HepG2 (cell line): ENCODE data around the gene C1QL3. TPM values are rescaled to one million over a fixed set of nuclear protein-coding genes. Genes with fewer than 3 reads are reported as not detected.

Experiments
- CREM ChIP-seq, 2 experiments: sonication (generic) in 1 of 2; formaldehyde crosslinking in 1 of 2; IDR thresholded peaks; 2 replicates each; pipeline versions ENCODE4 v1.4.0 to v1.6.1; 2016 to 2020; ENCODE audit warnings: antibody characterized with exemption in 1 of 2, mild to moderate bottlenecking in 1 of 2, missing genetic modification reagents in 1 of 2
- DR1 ChIP-seq: sonication (generic); formaldehyde crosslinking; IDR thresholded peaks from 2 replicates; pipeline ENCODE4 v1.8.0; 2021; ENCODE audit warnings: mild to moderate bottlenecking, missing genetic modification reagents, inconsistent platforms
- ELF3 ChIP-seq: IDR thresholded peaks from 2 replicates; pipeline ENCODE4 v1.6.1; 2016; ENCODE audit warnings: missing genetic modification reagents, missing compliant biosample characterization
- GFI1 ChIP-seq: sonication (generic); formaldehyde crosslinking; IDR thresholded peaks from 2 replicates; pipeline ENCODE4 v1.5.0; 2020; ENCODE audit warnings: missing genetic modification reagents, mild to moderate bottlenecking, borderline replicate concordance
- HNF4G ChIP-seq, 2 experiments: sonication (generic) in 1 of 2; formaldehyde crosslinking in 1 of 2; IDR thresholded peaks; 2 replicates each; pipeline versions ENCODE4 v1.4.0 to v1.6.1; 2011 to 2020; ENCODE audit warnings: borderline replicate concordance in 2 of 2, low read depth in 2 of 2, mild to moderate bottlenecking in 2 of 2, low read length in 1 of 2, missing genetic modification reagents in 1 of 2, moderate library complexity in 1 of 2
- KLF11 ChIP-seq: IDR thresholded peaks from 2 replicates; pipeline ENCODE4 v1.6.1; 2016; ENCODE audit warnings: missing compliant biosample characterization
- RFX3 ChIP-seq: IDR thresholded peaks from 2 replicates; pipeline ENCODE4 v1.6.1; 2016; ENCODE audit warnings: missing biosample characterization, missing genetic modification reagents
- THYN1 ChIP-seq: sonication (generic); formaldehyde crosslinking; IDR thresholded peaks from 2 replicates; pipeline ENCODE4 v1.8.1; 2023; ENCODE audit warnings: low read depth, mild to moderate bottlenecking, moderate library complexity, missing genetic modification reagents, borderline replicate concordance
- ZNF557 ChIP-seq: sonication (generic); formaldehyde crosslinking; IDR thresholded peaks from 2 replicates; pipeline ENCODE4 v1.4.0; 2020; ENCODE audit warnings: missing genetic modification reagents
- ZNF766 ChIP-seq: sonication (generic); formaldehyde crosslinking; IDR thresholded peaks from 2 replicates; pipeline ENCODE4 v1.5.0; 2020; ENCODE audit warnings: missing genetic modification reagents, borderline replicate concordance
- polyA plus RNA-seq, 8 experiments: library from polyadenylated mRNA; depleted of rRNA in 3 of 8; stranded (reverse) in 7 of 8; unstranded in 1 of 8; fragments of >200 nt; fragmentation: Illumina TruSeq in 4 of 8; extraction: Trizol in 4 of 8; gene quantifications; 2 replicates each; pipeline versions ENCODE4 v1.2.1 to v1.2.3, GENCODE V29; 2011 to 2016; ENCODE audit warnings: low read depth in 4 of 8, missing spikeins in 1 of 8, mixed read lengths in 1 of 8; ENCODE audit not compliant: insufficient read depth in 1 of 8
- total RNA-seq, 5 experiments: library from RNA; depleted of rRNA; stranded (reverse); fragments of >200 nt; fragmentation: Illumina TruSeq; extraction: Trizol; gene quantifications; 2 replicates each; pipeline ENCODE4 v1.2.3, GENCODE V29; 2016; ENCODE audit warnings: low read depth in 1 of 5
- TF ChIP-seq, protein P1 (sequence below): sonication (generic); formaldehyde crosslinking; IDR thresholded peaks from 2 replicates; pipeline ENCODE4 v1.4.0; 2020; ENCODE audit warnings: missing genetic modification reagents
- TF ChIP-seq, protein P2 (sequence below): fragments of 450-650 bp; IDR thresholded peaks from 2 replicates; pipeline ENCODE4 v1.6.1; 2016
- TF ChIP-seq, protein P3 (sequence below): sonication (generic); formaldehyde crosslinking; IDR thresholded peaks from 2 replicates; pipeline ENCODE4 v1.9.0; 2021; ENCODE audit warnings: missing genetic modification reagents, borderline replicate concordance
- TF ChIP-seq, protein P4 (sequence below): sonication (generic); formaldehyde crosslinking; IDR thresholded peaks from 2 replicates; pipeline ENCODE4 v1.5.0; 2020; ENCODE audit warnings: missing genetic modification reagents, mild to moderate bottlenecking, borderline replicate concordance

C1QL3 gene
- total and polyA plus RNA-seq, 2 of the 13 experiments (the other 11 are each of a cell fraction or from before 2014, with no cell fraction given) = not detected

DNA sequence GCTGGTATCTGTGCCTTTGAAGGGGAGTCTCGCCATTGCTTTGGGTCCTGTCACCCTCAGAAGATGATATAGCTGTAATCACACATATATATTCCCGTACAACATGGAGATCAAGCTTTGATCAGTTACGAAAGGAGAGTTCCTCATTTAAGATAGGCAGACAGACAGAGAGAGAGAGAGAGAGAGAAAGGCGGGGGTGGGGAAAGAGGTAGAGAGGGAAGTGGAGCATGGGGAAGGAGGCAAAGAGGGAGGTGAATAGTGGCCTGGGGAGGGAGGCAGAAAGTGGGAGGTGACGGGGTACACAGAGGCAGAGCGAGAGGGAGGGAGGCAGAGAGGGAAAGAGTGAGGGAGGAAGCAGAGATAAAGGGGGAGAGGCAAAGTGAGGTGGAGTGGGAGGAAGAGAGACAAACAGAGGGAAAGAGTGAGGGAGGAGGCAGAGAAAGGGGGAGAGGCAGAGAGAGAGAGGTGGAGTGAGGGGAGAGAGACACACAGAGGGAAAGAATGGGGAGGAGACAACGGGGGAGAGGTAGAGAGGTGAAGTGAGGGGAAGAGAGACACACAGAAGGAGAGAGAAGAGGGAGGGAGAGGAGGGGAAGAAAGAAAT is 44.6 kb upstream of the C1QL3 start (continued):
- TF ChIP-seq, protein P1, sequence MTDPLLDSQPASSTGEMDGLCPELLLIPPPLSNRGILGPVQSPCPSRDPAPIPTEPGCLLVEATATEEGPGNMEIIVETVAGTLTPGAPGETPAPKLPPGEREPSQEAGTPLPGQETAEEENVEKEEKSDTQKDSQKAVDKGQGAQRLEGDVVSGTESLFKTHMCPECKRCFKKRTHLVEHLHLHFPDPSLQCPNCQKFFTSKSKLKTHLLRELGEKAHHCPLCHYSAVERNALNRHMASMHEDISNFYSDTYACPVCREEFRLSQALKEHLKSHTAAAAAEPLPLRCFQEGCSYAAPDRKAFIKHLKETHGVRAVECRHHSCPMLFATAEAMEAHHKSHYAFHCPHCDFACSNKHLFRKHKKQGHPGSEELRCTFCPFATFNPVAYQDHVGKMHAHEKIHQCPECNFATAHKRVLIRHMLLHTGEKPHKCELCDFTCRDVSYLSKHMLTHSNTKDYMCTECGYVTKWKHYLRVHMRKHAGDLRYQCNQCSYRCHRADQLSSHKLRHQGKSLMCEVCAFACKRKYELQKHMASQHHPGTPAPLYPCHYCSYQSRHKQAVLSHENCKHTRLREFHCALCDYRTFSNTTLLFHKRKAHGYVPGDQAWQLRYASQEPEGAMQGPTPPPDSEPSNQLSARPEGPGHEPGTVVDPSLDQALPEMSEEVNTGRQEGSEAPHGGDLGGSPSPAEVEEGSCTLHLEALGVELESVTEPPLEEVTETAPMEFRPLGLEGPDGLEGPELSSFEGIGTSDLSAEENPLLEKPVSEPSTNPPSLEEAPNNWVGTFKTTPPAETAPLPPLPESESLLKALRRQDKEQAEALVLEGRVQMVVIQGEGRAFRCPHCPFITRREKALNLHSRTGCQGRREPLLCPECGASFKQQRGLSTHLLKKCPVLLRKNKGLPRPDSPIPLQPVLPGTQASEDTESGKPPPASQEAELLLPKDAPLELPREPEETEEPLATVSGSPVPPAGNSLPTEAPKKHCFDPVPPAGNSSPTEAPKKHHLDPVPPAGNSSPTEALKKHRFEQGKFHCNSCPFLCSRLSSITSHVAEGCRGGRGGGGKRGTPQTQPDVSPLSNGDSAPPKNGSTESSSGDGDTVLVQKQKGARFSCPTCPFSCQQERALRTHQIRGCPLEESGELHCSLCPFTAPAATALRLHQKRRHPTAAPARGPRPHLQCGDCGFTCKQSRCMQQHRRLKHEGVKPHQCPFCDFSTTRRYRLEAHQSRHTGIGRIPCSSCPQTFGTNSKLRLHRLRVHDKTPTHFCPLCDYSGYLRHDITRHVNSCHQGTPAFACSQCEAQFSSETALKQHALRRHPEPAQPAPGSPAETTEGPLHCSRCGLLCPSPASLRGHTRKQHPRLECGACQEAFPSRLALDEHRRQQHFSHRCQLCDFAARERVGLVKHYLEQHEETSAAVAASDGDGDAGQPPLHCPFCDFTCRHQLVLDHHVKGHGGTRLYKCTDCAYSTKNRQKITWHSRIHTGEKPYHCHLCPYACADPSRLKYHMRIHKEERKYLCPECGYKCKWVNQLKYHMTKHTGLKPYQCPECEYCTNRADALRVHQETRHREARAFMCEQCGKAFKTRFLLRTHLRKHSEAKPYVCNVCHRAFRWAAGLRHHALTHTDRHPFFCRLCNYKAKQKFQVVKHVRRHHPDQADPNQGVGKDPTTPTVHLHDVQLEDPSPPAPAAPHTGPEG (CRISPR knock-in tag) = no peak
- TF ChIP-seq HNF4G (IDR thresholded peaks at IDR 0.05; ENCODE audit: borderline replicate concordance, low read depth, low read length) = no peak
- TF ChIP-seq HNF4G (CRISPR knock-in tag; IDR thresholded peaks at IDR 0.05; ENCODE audit: borderline replicate concordance, low read depth) = no peak
- TF ChIP-seq KLF11 (CRISPR knock-in tag) = no peak
- no peak for TF ChIP-seq GFI1
- TF ChIP-seq ELF3 = no peak
- TF ChIP-seq, protein P2, sequence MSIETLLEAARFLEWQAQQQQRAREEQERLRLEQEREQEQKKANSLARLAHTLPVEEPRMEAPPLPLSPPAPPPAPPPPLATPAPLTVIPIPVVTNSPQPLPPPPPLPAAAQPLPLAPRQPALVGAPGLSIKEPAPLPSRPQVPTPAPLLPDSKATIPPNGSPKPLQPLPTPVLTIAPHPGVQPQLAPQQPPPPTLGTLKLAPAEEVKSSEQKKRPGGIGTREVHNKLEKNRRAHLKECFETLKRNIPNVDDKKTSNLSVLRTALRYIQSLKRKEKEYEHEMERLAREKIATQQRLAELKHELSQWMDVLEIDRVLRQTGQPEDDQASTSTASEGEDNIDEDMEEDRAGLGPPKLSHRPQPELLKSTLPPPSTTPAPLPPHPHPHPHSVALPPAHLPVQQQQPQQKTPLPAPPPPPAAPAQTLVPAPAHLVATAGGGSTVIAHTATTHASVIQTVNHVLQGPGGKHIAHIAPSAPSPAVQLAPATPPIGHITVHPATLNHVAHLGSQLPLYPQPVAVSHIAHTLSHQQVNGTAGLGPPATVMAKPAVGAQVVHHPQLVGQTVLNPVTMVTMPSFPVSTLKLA = no peak
- TF ChIP-seq, protein P3, sequence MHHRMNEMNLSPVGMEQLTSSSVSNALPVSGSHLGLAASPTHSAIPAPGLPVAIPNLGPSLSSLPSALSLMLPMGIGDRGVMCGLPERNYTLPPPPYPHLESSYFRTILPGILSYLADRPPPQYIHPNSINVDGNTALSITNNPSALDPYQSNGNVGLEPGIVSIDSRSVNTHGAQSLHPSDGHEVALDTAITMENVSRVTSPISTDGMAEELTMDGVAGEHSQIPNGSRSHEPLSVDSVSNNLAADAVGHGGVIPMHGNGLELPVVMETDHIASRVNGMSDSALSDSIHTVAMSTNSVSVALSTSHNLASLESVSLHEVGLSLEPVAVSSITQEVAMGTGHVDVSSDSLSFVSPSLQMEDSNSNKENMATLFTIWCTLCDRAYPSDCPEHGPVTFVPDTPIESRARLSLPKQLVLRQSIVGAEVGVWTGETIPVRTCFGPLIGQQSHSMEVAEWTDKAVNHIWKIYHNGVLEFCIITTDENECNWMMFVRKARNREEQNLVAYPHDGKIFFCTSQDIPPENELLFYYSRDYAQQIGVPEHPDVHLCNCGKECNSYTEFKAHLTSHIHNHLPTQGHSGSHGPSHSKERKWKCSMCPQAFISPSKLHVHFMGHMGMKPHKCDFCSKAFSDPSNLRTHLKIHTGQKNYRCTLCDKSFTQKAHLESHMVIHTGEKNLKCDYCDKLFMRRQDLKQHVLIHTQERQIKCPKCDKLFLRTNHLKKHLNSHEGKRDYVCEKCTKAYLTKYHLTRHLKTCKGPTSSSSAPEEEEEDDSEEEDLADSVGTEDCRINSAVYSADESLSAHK (CRISPR knock-in tag) = no peak
- TF ChIP-seq RFX3 = no peak
- TF ChIP-seq THYN1 = no peak
- TF ChIP-seq ZNF766 (CRISPR knock-in tag) = no peak
- TF ChIP-seq DR1 (CRISPR knock-in tag) = no peak
- TF ChIP-seq ZNF557 (CRISPR knock-in tag) = no peak
- no peak for TF ChIP-seq CREM (IDR thresholded peaks at IDR 0.05)
- no peak for TF ChIP-seq CREM (CRISPR knock-in tag; IDR thresholded peaks at IDR 0.05)
- TF ChIP-seq, protein P4, sequence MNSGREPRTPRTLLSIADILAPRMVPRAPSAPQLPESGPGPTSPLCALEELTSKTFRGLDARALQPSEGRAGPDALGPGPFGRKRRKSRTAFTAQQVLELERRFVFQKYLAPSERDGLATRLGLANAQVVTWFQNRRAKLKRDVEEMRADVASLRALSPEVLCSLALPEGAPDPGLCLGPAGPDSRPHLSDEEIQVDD (CRISPR knock-in tag) = no peak
